GM19351 (cell line): ENCODE measurements around the gene WTIP.
"Not testable (repeated sequence)": the region's sequence is repeated elsewhere in the genome, so short reads cannot be mapped to it uniquely, and the experiment has no call there.

Experiments used
- ATAC-seq: cut with Tn5 transposase; IDR thresholded peaks from one replicate; pipeline ENCODE4 v1.9.1; 2021; ENCODE audit warnings: mild to moderate bottlenecking, moderate library complexity; ENCODE audit not compliant: unreplicated experiment

WTIP gene

DNA sequence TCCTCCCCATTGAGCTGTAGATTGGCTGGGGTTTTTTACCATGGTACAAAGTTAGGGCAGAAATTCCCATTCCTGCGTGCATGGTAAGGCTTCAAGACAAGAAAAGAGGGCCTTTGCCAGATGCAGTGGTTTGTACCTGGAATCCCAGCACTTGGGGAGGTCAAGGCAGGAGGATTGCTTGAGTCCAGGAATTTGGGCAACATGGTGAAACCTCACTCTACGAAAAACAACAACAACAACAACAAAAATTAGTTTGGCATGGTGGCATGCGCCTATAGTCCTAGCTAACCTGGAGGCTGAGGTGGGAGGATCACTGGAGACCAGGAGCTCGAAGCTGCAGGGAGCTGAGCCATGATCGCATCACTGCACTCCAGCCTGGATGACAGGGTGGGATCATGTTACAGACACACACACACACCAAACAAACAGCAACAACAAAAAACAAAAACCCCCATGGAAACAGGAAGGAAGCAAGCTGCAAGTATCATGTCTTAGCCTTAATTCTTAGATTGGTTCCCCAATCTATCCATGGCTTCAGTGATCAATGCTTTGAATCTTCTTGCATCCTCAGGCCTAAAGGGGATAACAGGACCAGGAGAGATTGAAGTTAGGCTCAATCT lies 5.5 kb upstream of the WTIP start:
- ATAC-seq, result no peak

DNA sequence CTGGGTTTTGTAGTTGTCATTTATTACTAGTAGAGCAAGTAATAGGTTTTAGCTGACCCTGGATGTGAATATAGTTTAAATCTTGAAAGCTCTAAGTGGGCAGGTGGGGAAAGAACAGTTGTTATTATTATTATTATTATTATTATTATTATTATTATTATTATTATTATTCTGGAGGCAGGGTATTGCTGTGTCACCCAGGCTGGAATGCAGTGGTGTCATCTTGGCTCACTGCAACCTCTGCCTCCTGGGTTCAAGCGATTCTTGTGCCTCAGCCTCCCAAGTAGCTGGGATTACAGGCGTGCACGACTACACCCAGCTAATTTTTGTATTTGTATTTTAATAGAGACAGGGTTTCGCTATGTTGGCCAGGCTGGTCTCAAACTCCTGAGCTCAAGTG lies 3.1 kb upstream of the WTIP start:
- not testable (repeated sequence) for ATAC-seq

DNA sequence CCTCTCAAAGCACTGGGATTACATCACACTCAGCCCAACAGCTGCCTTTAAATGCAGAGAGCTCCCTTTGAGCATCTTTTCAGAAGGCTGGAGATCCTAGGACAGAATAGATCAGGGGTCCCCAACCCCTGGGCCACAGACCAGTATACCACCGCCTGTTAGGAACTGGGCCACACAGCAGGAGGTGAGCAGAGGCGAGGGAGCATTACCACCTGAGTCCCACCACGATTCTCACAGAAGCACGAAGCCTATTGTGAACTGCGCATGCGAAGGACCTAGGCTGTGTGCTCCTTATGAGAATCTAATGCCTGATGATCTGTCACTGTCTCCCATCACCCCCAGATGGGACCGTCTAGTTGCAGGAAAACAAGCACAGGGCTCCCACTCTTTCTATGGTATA lies 2.2 kb upstream of the WTIP start:
- ATAC-seq, result no peak

DNA sequence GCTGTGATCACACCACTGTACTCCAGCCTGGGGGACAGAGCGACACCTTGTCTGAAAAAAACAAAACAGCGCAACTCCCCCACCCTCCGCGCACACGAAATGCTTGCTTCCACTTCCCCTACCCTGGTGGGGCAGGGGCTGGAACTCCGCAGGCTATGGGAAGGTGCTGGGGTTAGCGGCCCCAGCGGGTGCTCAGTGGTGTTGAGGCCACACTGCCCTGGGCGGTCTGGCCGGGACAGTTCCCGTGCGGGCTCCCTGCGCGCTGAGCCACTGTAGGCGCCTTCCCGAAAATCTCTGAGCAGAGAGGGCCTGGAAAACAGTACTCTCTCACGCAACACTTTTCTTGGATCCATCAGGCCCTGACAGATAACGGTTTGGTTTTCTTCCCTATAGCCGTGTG lies 1.1 kb upstream of the WTIP start:
- no peak for ATAC-seq

DNA sequence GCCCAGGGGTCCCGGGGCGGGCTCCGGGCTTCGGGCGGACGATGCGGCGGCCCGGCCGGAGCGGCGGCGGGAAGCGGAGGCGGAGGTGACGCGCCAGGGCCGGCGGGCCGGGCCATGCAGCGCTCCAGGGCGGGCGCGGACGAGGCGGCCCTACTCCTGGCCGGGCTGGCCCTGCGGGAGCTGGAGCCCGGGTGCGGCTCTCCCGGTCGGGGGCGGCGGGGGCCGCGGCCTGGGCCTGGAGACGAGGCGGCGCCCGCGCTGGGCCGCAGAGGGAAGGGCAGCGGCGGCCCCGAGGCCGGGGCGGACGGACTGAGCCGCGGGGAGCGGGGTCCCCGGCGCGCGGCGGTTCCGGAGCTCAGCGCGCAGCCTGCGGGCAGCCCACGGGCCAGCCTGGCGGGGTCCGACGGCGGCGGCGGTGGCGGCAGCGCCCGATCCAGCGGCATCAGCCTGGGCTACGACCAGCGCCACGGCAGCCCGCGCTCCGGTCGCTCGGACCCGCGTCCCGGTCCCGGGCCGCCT lies 362 bp downstream of the WTIP start:
- ATAC-seq, result no peak

DNA sequence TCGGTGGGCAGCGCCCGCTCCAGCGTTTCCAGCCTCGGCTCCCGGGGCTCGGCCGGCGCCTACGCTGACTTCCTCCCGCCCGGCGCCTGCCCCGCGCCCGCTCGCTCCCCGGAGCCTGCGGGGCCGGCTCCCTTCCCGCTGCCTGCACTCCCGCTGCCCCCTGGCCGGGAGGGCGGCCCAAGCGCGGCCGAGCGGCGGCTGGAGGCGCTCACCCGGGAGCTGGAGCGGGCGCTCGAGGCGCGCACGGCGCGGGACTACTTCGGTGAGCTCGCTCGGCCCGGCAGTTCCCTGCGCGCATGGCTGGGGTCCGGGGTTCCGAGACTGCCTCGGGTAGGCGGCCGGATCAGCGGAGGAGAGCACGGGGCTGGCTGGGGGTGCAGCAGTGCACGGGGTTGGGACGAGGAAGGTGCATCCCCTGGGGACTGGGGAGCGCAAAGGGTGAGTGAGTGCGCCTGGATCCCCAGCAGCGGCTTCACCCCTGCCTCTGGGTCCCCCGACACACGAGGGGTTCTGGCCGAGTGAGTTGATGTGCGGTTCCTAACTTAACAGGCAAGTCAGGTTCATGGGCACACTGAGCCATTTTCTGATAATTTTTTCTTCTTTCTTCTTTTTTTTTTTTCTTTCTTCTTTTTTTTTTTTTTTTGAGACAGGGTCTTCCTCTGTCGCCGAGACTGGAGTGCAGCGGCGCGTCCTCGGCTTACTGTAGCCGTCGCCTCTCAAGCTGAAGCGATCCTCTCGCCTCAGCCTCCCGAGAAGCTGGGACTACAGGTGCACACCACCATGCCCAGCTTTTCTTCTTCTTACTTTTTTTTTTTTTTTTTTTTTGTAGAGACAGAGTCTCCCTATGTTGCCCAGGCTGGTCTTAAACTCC lies 1.1 kb downstream of the WTIP start:
- ATAC-seq, result no peak

DNA sequence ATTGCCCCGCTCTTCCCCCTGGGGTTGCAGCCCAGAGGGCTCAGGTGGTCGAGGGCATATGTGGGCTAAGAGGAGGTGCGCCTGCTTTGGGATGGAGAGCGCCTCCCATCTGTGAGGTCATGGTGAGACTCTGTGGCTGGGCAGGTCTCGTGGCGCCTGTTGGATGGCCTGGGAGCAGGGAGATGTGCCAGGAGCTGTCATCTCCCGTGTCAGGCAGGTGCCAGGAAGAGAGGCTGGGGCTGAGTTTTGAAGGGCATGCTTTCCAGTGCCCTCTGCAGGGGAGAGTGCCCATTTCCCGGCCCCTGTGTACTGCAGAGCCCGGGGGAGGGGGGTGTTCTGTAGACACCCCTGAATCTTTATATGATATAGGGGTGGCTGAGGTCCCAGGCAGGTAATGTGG lies 2.8 kb downstream of the WTIP start:
- no peak for ATAC-seq

DNA sequence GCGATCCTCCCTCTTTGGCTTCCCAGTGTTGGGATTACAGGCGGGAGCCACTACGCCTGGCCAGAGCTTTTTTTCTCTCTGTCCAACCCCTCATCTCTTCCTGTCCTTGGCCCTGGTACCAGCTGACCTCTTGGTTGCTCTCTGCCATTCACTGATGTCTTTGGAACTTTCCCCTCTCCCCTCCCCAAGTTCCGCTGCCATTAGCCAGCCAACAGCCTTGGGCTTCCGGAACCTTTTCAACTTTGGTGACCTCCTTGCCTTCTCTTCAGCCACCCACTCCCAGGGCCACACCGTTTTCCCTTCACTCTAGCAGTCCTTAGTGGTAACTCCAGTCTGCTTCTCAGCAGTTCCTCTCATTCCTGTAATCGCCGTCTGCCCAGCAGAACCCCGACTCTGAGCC lies 4.3 kb downstream of the WTIP start:
- no peak for ATAC-seq

DNA sequence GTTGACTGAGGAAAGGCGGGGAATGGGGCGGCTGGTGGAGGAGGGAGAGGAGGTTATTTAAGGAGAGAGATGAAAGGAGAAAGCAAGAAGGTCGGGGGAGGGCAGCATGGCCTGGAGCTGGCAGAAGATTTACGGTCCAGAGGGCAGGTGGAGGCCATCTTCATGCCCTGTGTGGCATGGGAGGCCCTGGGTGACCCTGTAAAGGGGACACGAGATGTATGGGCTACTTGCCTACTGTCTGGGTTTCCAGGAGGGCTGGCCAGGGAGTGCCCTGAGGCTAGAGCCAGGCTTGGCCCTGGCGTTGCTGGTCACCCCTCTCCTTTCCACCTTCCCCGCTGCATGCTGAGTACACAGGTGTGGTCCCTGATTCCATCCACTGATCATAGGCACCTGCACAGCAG lies 6.1 kb downstream of the WTIP start:
- ATAC-seq, result no peak

DNA sequence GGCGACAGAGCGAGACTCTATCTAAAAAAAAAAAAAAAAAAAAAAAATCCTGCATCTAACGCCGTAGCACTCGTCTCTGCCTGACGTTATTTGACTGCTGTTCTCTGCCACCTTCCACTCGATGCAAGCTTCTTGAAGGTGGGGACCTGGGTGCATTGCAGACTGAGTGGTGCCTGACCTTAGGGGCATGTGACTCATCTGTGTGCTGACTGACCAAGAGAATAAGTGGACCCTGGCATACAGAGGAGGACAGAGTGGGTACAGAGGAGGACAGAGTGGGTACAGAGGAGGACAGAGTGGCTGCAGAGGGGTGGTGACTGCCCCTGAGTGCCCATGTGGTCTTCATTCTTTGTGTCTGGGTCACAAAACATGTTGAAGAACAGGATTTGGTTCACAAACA lies 7.6 kb downstream of the WTIP start:
- ATAC-seq, result no peak

DNA sequence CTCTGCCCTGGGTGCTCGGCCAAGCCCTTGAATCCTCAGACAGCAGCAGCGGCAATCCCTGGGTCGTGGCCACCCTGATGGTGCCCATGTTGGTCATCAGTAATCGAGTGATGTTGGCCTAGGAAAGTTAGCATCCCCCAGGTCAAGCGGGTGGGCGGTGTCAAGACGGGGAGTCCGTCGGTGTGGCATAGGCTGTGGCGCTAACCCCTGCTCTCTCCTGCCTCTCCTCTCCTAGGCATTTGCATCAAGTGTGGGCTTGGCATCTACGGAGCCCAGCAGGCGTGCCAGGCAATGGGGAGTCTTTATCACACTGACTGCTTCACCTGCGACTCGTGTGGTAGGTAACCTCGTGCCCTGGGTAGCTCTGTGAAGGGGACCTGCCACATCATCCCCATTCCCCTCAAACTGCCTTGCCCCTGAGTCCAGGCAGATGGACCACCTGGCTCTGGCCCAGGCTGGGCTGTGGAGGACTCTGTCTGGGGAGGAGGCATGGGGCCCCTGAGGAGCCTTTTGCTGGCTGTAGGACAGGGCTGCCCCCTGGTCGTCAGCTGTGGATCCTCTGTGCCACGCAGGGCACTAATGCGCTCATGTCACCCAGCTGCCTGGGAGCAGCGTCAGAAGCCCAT lies 8.7 kb downstream of the WTIP start:
- ATAC-seq, result no peak

DNA sequence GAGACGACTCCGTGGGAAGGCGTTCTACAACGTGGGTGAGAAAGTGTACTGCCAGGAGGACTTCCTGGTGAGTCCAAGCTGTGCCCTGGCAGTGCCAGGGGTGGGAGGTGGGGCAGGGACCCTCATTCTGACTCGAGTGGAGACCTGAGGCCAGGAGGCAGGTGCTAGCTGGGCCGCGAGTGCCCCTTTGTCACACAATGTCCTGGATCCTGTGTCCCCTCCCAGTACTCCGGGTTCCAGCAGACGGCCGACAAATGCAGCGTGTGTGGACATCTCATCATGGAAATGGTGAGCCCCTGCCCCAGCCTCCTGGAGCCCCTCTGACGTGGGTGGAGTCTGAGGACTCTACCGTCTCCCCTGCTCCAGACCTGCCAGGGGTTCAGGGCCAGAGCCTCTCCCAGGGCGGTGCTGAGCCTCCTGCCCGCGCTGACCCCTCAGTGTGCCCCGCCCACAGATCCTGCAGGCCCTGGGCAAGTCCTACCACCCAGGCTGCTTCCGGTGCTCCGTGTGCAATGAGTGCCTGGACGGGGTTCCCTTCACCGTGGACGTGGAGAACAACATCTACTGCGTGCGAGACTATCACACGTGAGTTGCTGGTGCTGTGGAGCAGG lies 11.6 kb downstream of the WTIP start:
- ATAC-seq, result no peak

DNA sequence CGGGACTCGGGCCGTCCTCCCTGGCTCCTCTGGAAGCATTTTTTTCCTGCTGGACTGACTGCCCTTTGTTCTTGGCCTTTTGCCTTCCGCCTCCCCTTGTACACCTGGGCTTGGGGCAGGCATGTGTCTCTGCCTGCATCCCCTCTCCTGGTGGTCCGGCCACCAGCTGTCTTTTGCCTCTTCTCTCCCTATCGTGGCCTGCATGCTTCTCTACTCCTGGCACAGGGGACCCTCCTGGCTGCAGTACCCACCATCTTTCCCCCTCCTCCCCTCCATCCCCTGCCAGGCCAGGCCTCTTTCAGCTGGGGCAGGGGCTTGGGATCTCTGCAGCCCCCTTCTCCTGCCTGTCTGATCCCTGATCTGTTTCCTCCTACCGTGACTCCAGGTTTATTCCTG lies 12.1 kb downstream of the WTIP start:
- ATAC-seq, result no peak

DNA sequence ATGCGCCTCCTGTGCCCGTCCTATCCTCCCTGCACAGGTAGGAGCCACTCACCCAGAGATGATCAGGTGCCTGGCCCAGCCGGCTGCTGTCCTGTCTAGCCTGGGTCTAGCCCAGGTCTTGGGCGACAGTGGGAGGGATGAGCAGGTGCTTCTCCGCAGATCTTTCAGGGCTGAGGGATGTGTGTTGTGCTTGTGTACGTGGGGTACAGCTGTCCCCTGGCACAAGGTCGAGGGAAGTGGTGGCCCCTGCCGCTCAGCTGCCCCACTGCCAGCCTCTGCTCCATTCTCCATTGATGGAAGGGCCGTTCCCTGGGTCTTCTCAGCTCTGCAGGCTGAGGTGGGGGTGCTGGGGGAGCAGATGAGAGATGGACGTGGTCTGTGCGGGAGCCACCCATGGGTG lies 13.0 kb downstream of the WTIP start:
- no peak for ATAC-seq

DNA sequence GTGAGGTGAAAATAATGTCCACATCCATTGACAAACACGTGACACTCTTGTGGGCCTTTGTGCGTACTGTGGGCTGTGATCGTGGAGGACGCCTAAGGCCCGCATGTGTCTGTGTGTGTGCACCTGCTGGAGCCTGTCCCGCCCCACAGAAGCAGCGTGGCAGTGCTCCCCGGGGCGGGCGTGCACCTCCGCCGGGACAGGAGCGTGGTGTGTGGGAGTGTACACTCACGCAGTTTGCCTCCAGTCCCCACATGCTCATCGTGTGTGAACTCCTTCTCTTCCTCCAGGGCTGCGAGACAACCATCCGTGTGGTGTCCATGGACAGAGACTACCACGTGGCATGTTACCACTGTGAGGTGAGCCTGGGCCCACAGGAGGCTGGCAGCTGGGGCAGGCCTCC lies 13.9 kb downstream of the WTIP start:
- no peak for ATAC-seq

DNA sequence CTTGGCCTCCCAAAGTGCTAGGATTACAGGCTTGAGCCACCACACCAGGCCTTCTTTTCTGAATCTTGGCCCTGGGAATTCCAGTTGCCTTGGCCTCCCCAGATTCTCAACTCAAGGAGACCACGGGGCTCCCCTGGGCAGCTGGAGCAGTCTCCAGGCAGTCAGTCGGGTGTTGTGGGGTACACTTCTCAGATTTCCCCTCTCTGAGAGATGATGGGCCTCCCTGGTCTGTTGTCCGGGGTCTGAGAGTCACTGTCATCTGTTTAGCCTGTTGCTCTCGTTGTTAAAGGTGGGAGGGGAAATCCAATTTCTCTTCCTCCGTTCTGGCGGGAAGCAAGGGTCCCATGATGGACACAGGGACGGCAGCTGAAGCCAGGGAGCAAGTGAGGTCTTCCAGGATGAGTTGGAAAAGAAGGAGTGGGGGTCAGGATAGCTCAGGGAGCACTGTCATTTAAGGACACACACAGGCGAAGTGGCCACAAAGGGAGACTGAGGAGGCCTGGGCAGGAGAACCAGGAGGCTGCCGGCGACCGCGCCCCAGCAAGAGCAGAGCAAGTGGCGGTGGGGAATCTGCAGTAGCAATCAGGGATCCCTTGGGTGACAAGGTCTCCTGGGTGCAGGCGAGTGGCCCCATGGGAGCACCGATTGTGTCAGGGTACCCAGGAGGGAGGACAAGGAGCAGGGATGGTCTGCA lies 15.7 kb downstream of the WTIP start:
- no peak for ATAC-seq

DNA sequence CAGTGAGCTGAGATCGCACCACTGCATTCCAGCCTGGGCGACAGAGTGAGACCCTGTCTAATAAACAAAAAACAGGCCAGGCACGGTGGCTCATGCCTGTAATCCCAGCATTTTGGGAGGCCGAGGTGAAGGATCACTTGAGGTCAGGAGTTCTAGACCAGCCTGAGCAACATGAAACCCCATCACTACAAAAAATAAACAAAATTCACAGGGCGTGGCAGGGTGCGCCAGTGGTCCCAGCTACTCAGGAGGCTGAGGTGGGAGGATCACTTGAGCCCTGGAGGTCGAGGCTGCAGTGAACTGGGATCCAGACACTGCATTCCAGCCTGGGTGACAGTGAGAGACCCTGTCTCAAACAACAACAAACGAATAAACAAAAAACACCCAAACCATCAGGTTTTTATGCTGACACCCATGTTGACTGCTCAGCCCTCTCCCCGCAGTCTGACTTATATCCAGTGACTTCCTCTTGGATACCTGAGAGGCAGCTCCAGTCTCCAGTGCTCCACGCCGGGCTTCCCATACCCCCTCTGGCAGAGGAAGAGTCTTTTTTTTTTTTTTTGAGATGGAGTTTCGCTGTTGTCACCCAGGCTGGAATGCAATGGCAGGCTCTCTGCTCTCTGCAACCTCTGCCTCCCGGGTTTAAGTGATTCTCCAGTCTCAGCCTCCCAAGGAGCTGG lies 17.7 kb downstream of the WTIP start:
- ATAC-seq, result no peak

DNA sequence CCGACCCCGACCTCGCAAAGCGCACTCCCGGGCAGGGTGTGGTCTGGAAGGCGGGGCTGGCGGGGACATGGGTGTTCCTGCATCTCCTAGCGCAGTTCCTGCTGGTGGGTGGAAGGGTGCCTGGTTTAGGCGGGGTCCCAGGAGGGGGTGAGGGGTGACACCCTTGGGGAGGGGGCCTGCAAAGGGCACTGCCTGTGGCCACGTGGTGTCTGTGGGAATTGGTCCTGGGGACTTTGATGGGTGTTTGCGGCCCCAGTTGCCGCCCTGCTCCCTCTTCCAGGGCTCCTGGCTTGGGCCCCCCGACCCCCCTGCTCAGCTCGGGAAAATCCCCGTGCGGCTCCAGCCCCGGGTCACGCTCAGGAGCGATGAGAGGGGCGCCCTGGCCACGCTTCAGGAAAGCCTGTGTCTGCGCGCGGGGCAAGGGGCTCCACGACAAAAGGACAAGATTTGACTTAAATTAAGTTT lies 19.1 kb downstream of the WTIP start:
- ATAC-seq, result no peak

DNA sequence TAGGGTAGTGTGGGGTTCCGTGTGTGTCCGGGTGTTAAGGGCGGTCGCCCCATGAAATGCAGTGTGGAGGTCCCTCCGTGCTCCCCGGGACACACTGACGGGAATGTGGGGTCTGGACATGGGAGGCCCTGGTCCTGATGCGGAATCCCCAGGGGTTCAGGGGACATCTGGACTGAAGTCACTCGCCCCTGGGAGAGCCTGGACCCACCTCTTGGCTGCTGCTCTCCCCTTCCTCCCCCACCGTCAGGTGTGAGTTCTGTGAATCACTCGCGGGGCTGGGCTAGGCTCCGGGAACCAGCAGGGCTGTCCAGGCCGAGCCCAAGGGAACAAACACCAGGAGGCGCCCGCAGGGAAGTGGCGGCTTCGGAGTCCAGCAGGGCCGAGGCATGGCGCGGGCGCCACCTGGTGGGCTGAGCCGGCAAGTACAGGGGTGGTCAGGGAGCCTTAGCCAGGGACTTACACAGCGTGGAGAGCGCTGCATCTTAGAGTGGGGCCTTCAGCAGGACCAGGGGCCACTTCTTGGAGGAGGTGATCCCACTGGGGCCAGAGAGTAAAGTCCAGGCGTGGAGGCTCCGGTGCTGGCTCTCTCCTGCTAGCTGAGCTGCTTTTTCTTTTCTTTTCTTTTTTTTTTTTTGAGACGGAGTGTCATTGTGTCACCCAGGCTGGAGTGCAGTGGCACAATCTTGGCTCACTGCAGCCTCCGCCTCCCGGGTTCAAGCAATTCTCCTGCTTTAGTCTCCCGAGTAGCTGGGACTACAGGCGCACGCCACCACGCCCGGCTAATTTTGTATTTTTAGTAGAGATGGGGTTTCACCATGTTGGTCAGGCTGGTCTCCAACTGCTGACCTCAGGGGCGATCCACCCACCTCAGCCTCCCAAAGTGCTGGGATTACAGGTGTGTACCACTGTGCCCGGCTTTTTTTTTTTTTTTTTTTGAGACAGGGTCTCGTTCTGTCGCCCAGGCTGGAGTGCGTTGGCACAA lies 20.1 kb downstream of the WTIP start:
- ATAC-seq, result peak; percentile 89
